Panc1 (cell line): ENCODE results near the gene RGS12.

Experiments
- CTCF ChIP-seq: fragments of 450-650 bp; IDR thresholded peaks from 2 replicates; pipeline ENCODE4 v1.5.1; 2017; ENCODE audit warnings: mild to moderate bottlenecking
- POLR2AphosphoS5 ChIP-seq: IDR thresholded peaks from 2 replicates; pipeline ENCODE4 v1.6.1; 2012; ENCODE audit warnings: mild to moderate bottlenecking, low read depth, low read length, moderate library complexity
- REST ChIP-seq, 2 experiments: IDR thresholded peaks; 2 replicates each; pipeline ENCODE4 v1.6.1; 2011 to 2012; ENCODE audit warnings: low read depth in 2 of 2, control low read depth in 1 of 2, low read length in 1 of 2, mild to moderate bottlenecking in 1 of 2, moderate library complexity in 1 of 2; ENCODE audit not compliant: insufficient read depth in 1 of 2
- SIN3A ChIP-seq: IDR thresholded peaks from 2 replicates; pipeline ENCODE4 v1.6.1; 2012; ENCODE audit warnings: low read depth, mild to moderate bottlenecking, low read length, moderate library complexity, borderline replicate concordance; ENCODE audit not compliant: insufficient read depth
- TCF7L2 ChIP-seq: IDR thresholded peaks from 2 replicates; pipeline ENCODE4 v1.6.1; 2011; ENCODE audit warnings: mild to moderate bottlenecking, low read depth, low read length, inconsistent platforms

DNA sequence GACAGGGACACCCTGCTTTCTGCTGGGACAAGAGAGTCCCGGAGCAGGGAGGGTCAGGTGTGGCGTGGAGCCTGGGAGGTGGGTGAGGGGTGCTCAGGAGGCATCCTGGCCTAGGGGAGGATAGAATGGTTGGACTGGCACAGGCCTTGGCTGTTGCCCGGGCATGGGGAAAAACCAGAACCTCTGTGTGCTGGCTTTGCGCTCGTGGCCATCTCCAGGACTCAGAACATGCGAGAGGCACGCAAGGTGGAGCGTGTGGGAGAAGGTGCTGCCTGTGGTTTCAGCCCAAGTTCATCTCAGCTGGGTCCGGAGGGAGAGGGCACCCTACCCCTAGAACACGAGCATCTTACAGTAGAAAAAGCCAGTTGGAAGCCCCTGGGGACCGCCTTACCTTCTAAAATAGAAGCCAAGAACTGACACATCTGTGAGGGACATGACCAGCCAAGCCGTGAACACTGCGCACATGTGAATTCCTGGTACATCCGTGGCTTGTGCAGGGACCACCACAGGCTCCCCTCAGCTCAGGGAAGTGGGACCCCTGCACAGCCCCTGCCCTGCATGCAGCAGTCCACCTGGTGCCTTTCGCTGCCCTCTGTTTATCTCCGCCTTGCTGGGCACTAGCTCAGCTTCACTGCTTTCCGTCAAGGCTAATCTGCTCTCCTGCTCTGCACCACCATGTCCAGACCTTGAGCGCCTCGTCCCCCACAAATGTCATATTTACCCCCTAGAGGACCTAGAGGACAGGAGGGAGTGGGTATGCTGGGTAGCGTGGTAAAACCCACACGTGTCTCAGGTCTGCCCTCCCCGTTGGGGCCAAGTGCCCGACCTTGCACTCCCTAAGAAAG, 30.4 kb upstream of the RGS12 start:
- TF ChIP-seq CTCF (no peak), REST (IDR thresholded peaks at IDR 0.05; ENCODE audit: insufficient read depth in 1 of 2, low read depth in 2 of 2, low read length in 1 of 2) (no peak), POLR2AphosphoS5 (no peak), SIN3A (no peak), TCF7L2 (no peak)
